Astrocyte (in vitro differentiated cells and primary cell): Measurements from ENCODE around the gene SLC4A7. TPM values are rescaled to one million over a fixed set of nuclear protein-coding genes. Genes with fewer than 3 reads are reported as not detected.

Experiments
- DNase-seq: peaks from one replicate; pipeline ENCODE4 v3.0.0-alpha.2; 2010; ENCODE audit warnings: low read depth
- FAIRE-seq: peaks from 2 replicates; lab custom pipeline; 2011; peaks lifted over from hg19 to GRCh38; lab: Jason Lieb, UNC
- H2AFZ ChIP-seq: 2 replicates; pipeline ENCODE4 v1.6.0; 2012; ENCODE audit warnings: low read depth, low read length, inconsistent platforms
- H3K27ac ChIP-seq: 2 replicates; pipeline ENCODE4 v1.5.1; 2011; ENCODE audit warnings: low read depth, low read length, inconsistent platforms
- H3K27me3 ChIP-seq: 2 replicates; pipeline ENCODE4 v1.6.0; 2011; ENCODE audit warnings: low read length, inconsistent platforms; ENCODE audit not compliant: insufficient read depth
- H3K36me3 ChIP-seq: 2 replicates; pipeline ENCODE4 v1.5.1; 2011; ENCODE audit warnings: low read length, inconsistent platforms; ENCODE audit not compliant: insufficient read depth
- H3K4me1 ChIP-seq: 2 replicates; pipeline ENCODE4 v1.5.1; 2011; ENCODE audit warnings: low read length, inconsistent platforms; ENCODE audit not compliant: insufficient read depth
- H3K4me2 ChIP-seq: 2 replicates; pipeline ENCODE4 v1.6.0; 2012; ENCODE audit warnings: low read length, inconsistent platforms
- H3K4me3 ChIP-seq: 2 replicates; pipeline ENCODE4 v1.5.1; 2011; ENCODE audit warnings: low read depth, mild to moderate bottlenecking, low read length, inconsistent platforms; ENCODE audit not compliant: insufficient read depth
- H3K79me2 ChIP-seq: 2 replicates; pipeline ENCODE4 v1.6.0; 2012; ENCODE audit warnings: mild to moderate bottlenecking, low read length, inconsistent platforms; ENCODE audit not compliant: insufficient read depth
- H3K9ac ChIP-seq: 2 replicates; pipeline ENCODE4 v1.6.0; 2012; ENCODE audit warnings: mild to moderate bottlenecking, low read length, inconsistent platforms
- H3K9me3 ChIP-seq: 2 replicates; pipeline ENCODE4 v1.5.1; 2012; ENCODE audit warnings: low read depth, mild to moderate bottlenecking, low read length, inconsistent platforms; ENCODE audit not compliant: insufficient read depth
- H4K20me1 ChIP-seq: 2 replicates; pipeline ENCODE4 v1.6.0; 2012; ENCODE audit warnings: low read length, inconsistent platforms; ENCODE audit not compliant: insufficient read depth
- H3K27ac Mint-ChIP-seq: one replicate; pipeline ENCODE4 v1.8.0; 2021; ENCODE audit warnings: mild to moderate bottlenecking, mixed read lengths; ENCODE audit not compliant: unreplicated experiment
- H3K27me3 Mint-ChIP-seq: one replicate; pipeline ENCODE4 v1.8.0; 2021; ENCODE audit warnings: low read depth, mixed read lengths; ENCODE audit not compliant: unreplicated experiment
- H3K36me3 Mint-ChIP-seq: one replicate; pipeline ENCODE4 v1.8.0; 2021; ENCODE audit warnings: low read depth, mixed read lengths; ENCODE audit not compliant: unreplicated experiment
- H3K4me1 Mint-ChIP-seq: one replicate; pipeline ENCODE4 v1.8.0; 2021; ENCODE audit warnings: low read depth, mixed read lengths; ENCODE audit not compliant: unreplicated experiment
- H3K4me3 Mint-ChIP-seq: one replicate; pipeline ENCODE4 v1.8.0; 2021; ENCODE audit warnings: mild to moderate bottlenecking, moderate library complexity, mixed read lengths; ENCODE audit not compliant: unreplicated experiment
- H3K9me3 Mint-ChIP-seq: one replicate; pipeline ENCODE4 v1.8.0; 2021; ENCODE audit warnings: mild to moderate bottlenecking, mixed read lengths; ENCODE audit not compliant: unreplicated experiment
- EZH2 ChIP-seq: IDR thresholded peaks from 2 replicates; pipeline ENCODE4 v1.6.1; 2012; ENCODE audit warnings: mild to moderate bottlenecking, low read length, inconsistent platforms; ENCODE audit not compliant: insufficient read depth
- total RNA-seq: library from RNA; stranded (reverse); gene quantifications from 2 replicates; pipeline ENCODE4 v1.2.1, GENCODE V29; 2021
- TF ChIP-seq, protein P1 (sequence below): IDR thresholded peaks from 2 replicates; pipeline ENCODE4 v1.5.1; 2011; ENCODE audit warnings: low read depth, mild to moderate bottlenecking, inconsistent platforms, low read length, moderate library complexity; ENCODE audit not compliant: insufficient read depth

SLC4A7 gene
- total RNA-seq, 1 donor from 2014 or later: 68.7 TPM

GRCh38 chr3:27454914-27455313 lies 29.3 kb downstream of the SLC4A7 start:
- FAIRE-seq: no peak
- TF ChIP-seq, protein P1, sequence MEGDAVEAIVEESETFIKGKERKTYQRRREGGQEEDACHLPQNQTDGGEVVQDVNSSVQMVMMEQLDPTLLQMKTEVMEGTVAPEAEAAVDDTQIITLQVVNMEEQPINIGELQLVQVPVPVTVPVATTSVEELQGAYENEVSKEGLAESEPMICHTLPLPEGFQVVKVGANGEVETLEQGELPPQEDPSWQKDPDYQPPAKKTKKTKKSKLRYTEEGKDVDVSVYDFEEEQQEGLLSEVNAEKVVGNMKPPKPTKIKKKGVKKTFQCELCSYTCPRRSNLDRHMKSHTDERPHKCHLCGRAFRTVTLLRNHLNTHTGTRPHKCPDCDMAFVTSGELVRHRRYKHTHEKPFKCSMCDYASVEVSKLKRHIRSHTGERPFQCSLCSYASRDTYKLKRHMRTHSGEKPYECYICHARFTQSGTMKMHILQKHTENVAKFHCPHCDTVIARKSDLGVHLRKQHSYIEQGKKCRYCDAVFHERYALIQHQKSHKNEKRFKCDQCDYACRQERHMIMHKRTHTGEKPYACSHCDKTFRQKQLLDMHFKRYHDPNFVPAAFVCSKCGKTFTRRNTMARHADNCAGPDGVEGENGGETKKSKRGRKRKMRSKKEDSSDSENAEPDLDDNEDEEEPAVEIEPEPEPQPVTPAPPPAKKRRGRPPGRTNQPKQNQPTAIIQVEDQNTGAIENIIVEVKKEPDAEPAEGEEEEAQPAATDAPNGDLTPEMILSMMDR: no peak
- TF ChIP-seq EZH2: no peak
- peaks cover 100% of the 10 kb centered on the region for H3K79me2 ChIP-seq

GRCh38 chr3:27454461-27454860 lies 29.7 kb downstream of the SLC4A7 start:
- H2AFZ ChIP-seq: no peak overlapping the region
- H3K27me3 Mint-ChIP-seq: no peaks in the 10 kb centered on the region
- no peak for DNase-seq
- no peaks in the 10 kb centered on the region for H3K36me3 ChIP-seq
- peaks cover 14% of the 10 kb centered on the region for H3K4me1 ChIP-seq
- H3K36me3 Mint-ChIP-seq: peaks cover 2% of the 10 kb centered on the region
- no peak overlapping the region for H3K27ac Mint-ChIP-seq
- H3K9me3 Mint-ChIP-seq: no peaks in the 10 kb centered on the region
- H3K27me3 ChIP-seq: no peaks in the 10 kb centered on the region
- H3K9ac ChIP-seq: no peak overlapping the region
- H4K20me1 ChIP-seq: peaks cover 73% of the 10 kb centered on the region
- H3K27ac ChIP-seq: no peak overlapping the region
- FAIRE-seq: no peak
- peaks cover 100% of the 10 kb centered on the region for H3K79me2 ChIP-seq
- TF ChIP-seq, protein P1: no peak
- TF ChIP-seq EZH2: no peak
- peaks cover 30% of the 10 kb centered on the region for H3K4me1 Mint-ChIP-seq
- H3K4me3 ChIP-seq: no peak overlapping the region
- no peaks in the 10 kb centered on the region for H3K9me3 ChIP-seq
- no peak overlapping the region for H3K4me3 Mint-ChIP-seq
- H3K4me2 ChIP-seq: no peak overlapping the region

More at GRCh38 chr3:27454914-27455313, 29.3 kb downstream of the SLC4A7 start:
- H2AFZ ChIP-seq: no peak overlapping the region
- no peaks in the 10 kb centered on the region for H3K27me3 ChIP-seq
- Mint-ChIP-seq H3K36me3 (peaks cover 2% of the 10 kb centered on the region), H3K4me1 (peaks cover 27% of the 10 kb centered on the region), H3K27ac (no peak overlapping the region), H3K9me3 (no peaks in the 10 kb centered on the region), H3K27me3 (no peaks in the 10 kb centered on the region), H3K4me3 (no peak overlapping the region)
- H3K9me3 ChIP-seq: no peaks in the 10 kb centered on the region
- peaks cover 14% of the 10 kb centered on the region for H3K4me1 ChIP-seq
- H3K36me3 ChIP-seq: no peaks in the 10 kb centered on the region
- H3K27ac ChIP-seq: no peak overlapping the region
- no peak overlapping the region for H3K4me2 ChIP-seq
- no peak for DNase-seq
- H4K20me1 ChIP-seq: peaks cover 69% of the 10 kb centered on the region
- no peak overlapping the region for H3K9ac ChIP-seq
- no peak overlapping the region for H3K4me3 ChIP-seq

DNA sequence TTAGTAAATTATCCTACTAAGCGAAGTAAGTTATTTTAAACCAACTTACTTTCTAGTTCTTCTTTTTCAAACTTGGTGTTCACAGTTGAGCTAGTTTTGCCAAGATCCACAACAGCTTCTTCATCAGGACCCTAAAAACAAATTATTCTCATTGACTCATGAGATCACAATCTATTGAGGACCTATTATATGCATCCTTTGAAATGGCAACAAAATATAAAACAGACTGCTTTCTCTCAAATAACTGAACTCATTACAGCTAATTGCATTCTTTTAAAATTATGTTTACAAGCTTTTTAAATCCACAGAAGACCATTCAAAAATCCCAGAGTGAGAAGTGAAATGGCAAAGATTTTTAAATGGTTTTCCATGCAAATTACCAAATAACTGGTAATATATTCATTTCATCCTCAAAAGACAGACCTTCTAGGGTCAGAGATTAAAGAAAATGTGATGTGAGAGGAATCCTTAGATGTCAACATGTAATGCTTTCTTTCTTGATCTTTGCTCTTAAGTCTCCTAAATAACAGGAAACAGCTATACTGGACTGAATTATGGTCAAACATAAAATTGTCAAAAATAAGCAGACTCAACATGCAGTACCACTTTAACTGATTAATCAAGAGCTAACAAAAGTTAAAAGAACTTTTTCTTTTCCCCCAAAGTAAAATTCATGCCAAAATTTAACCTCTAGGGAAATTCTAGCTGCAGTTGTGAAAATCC lies 31.7 kb downstream of the SLC4A7 start:
- Histone ChIP-seq H4K20me1 (peaks cover 68% of the 10 kb centered on the region), H3K79me2 (peaks cover 95% of the 10 kb centered on the region), H2AFZ (no peak overlapping the region), H3K36me3 (peaks cover 5% of the 10 kb centered on the region), H3K9ac (no peak overlapping the region), H3K4me3 (no peak overlapping the region), H3K4me2 (no peak overlapping the region), H3K27ac (no peak overlapping the region), H3K27me3 (no peaks in the 10 kb centered on the region), H3K4me1 (peaks cover 14% of the 10 kb centered on the region), H3K9me3 (no peaks in the 10 kb centered on the region)
- Mint-ChIP-seq H3K27me3 (no peaks in the 10 kb centered on the region), H3K4me1 (peaks cover 26% of the 10 kb centered on the region), H3K4me3 (no peak overlapping the region), H3K9me3 (no peaks in the 10 kb centered on the region), H3K36me3 (peaks cover 5% of the 10 kb centered on the region), H3K27ac (no peak overlapping the region)
- DNase-seq (no peak), FAIRE-seq (no peak)
- no peak for TF ChIP-seq EZH2
- TF ChIP-seq, protein P1: no peak
